Endodermal cell (in vitro differentiated cells): Measurements from ENCODE around the gene MOCS1. TPM values are rescaled to one million over a fixed set of nuclear protein-coding genes. Genes with fewer than 3 reads are reported as not detected.
A peak's percentile ranks its signal among the peaks of the same experiment; 100 is the strongest.

Source experiments
- DNase-seq: peaks from one replicate; pipeline ENCODE4 v3.0.0-alpha.2; 2017
- H3K27ac ChIP-seq: 2 replicates; pipeline ENCODE4 v1.5.1; 2013; ENCODE audit warnings: mild to moderate bottlenecking, low read depth, low read length, moderate library complexity
- H3K27me3 ChIP-seq: 2 replicates; pipeline ENCODE4 v1.6.1; 2013; ENCODE audit warnings: mild to moderate bottlenecking, low read length, moderate library complexity; ENCODE audit not compliant: insufficient read depth, control insufficient read depth, poor library complexity, severe bottlenecking
- H3K36me3 ChIP-seq: 2 replicates; pipeline ENCODE4 v1.7.0; 2013; ENCODE audit warnings: mild to moderate bottlenecking, low read length, moderate library complexity; ENCODE audit not compliant: control insufficient read depth, insufficient read depth
- H3K4me1 ChIP-seq: one replicate; pipeline ENCODE4 v1.7.0; 2013; ENCODE audit warnings: low read length; ENCODE audit not compliant: control insufficient read depth, insufficient read depth
- H3K4me3 ChIP-seq: 2 replicates; pipeline ENCODE4 v1.5.1; 2013; ENCODE audit warnings: mild to moderate bottlenecking, low read length, moderate library complexity
- H3K9ac ChIP-seq: 2 replicates; pipeline ENCODE4 v1.6.1; 2013; ENCODE audit warnings: mild to moderate bottlenecking, low read length, moderate library complexity; ENCODE audit not compliant: poor library complexity, severe bottlenecking; ENCODE audit errors: extremely low read depth
- H3K9me3 ChIP-seq: 2 replicates; pipeline ENCODE4 v1.6.1; 2013; ENCODE audit warnings: mild to moderate bottlenecking, low read length, moderate library complexity; ENCODE audit not compliant: control insufficient read depth
- H3K27ac Mint-ChIP-seq: 2 replicates; pipeline ENCODE4 v1.8.0; 2020; ENCODE audit warnings: mixed read lengths
- H3K27me3 Mint-ChIP-seq: 2 replicates; pipeline ENCODE4 v1.8.0; 2021; ENCODE audit warnings: mild to moderate bottlenecking, mixed read lengths; ENCODE audit not compliant: insufficient read depth
- H3K36me3 Mint-ChIP-seq: 2 replicates; pipeline ENCODE4 v1.8.0; 2020; ENCODE audit warnings: low read depth, mixed read lengths
- H3K4me1 Mint-ChIP-seq: 2 replicates; pipeline ENCODE4 v1.8.0; 2020; ENCODE audit warnings: mixed read lengths
- H3K4me3 Mint-ChIP-seq: 2 replicates; pipeline ENCODE4 v1.8.0; 2020; ENCODE audit warnings: mild to moderate bottlenecking, moderate library complexity, mixed read lengths
- H3K9me3 Mint-ChIP-seq: 2 replicates; pipeline ENCODE4 v1.8.0; 2020; ENCODE audit warnings: mild to moderate bottlenecking, mixed read lengths
- CTCF ChIP-seq: fragments of 200-600 bp; sonication (generic); conservative IDR thresholded peaks from 2 replicates; pipeline ENCODE4 v1.5.0; 2021; ENCODE audit warnings: antibody characterized with exemption, mild to moderate bottlenecking
- WGBS, 2 experiments: methylation state at CpG; one replicate each; pipeline versions ENCODE4 v1.1.5 to v1.1.7; 2013; ENCODE audit warnings: missing lambda C conversion rate in 2 of 2, mixed read lengths in 1 of 2; ENCODE audit not compliant: insufficient coverage in 1 of 2, insufficient read length in 1 of 2; 5-methylcytosine and 5-hydroxymethylcytosine counted together
- total RNA-seq, 2 donors: library from RNA; stranded (reverse); fragmentation: NEBNext Ultra II Directional in 1 of 2; extraction: Animal tissue kit (Norgen Biotek cat#: 25700) in 1 of 2; gene quantifications; 2 replicates in 1 of 2; 3 replicates in 1 of 2; pipeline ENCODE4 v1.2.1, GENCODE V29; 2021

The MOCS1 gene
- total RNA-seq, 2 donors from 2014 or later: 8.7 to 11.3 TPM

- H3K27ac Mint-ChIP-seq: no peak overlapping the region
- H3K27me3 ChIP-seq: no peaks in the 10 kb centered on the region
- 93 to 97% methylated on average over 7 of the region's 7 CpGs for WGBS, 2 experiments
- no peaks in the 10 kb centered on the region for H3K9me3 ChIP-seq
- no peaks in the 10 kb centered on the region for H3K27me3 Mint-ChIP-seq
- no peak for TF ChIP-seq CTCF
- H3K4me3 ChIP-seq: no peak overlapping the region
- no peak overlapping the region for H3K9ac ChIP-seq
- H3K4me1 ChIP-seq: peaks cover 7% of the 10 kb centered on the region
- H3K4me1 Mint-ChIP-seq: peaks cover 12% of the 10 kb centered on the region
- no peaks in the 10 kb centered on the region for H3K36me3 Mint-ChIP-seq
- no peaks in the 10 kb centered on the region for H3K9me3 Mint-ChIP-seq
- H3K27ac ChIP-seq: no peak overlapping the region
- no peaks in the 10 kb centered on the region for H3K36me3 ChIP-seq
- H3K4me3 Mint-ChIP-seq: no peak overlapping the region
- no peak for DNase-seq
These were observed 48.6 kb downstream of the MOCS1 start for GRCh38 chr6:39885691-39886090.

DNA sequence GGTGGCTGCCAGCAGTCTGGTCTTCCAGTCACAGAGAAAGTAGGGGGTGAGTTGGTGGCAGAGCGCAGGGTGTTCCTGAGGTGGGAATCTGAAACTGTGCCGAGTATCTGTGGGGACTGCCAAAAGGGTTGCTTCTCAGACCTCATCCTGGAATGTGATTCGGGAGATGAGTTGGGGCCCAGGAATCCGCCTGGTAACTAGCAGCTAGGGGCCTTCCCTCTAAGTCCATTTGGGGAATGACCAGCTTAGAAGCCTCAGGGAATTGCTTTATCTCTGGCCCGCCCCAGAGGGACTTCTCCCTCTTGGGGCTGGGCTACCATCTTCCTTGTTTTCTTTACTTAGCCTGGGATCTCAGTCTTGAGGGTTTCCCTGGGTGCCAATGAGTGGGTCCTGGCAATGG is 49.6 kb downstream of the MOCS1 start:
- no peaks in the 10 kb centered on the region for H3K9me3 Mint-ChIP-seq
- Histone ChIP-seq H3K9me3 (no peaks in the 10 kb centered on the region), H3K36me3 (no peaks in the 10 kb centered on the region), H3K27me3 (no peaks in the 10 kb centered on the region), H3K27ac (no peak overlapping the region), H3K4me1 (peaks cover 7% of the 10 kb centered on the region), H3K4me3 (no peak overlapping the region), H3K9ac (no peak overlapping the region)
- H3K27me3 Mint-ChIP-seq: no peaks in the 10 kb centered on the region
- H3K27ac Mint-ChIP-seq: no peak overlapping the region
- H3K36me3 Mint-ChIP-seq: no peaks in the 10 kb centered on the region
- no peak for DNase-seq
- peaks cover 12% of the 10 kb centered on the region for H3K4me1 Mint-ChIP-seq
- WGBS, 2 experiments: 85 to 92% methylated on average over 4 to 5 of the region's 5 CpGs
- H3K4me3 Mint-ChIP-seq: no peak overlapping the region
- no peak for TF ChIP-seq CTCF

GRCh38 chr6:39882531-39882899 is 51.7 kb downstream of the MOCS1 start:
- DNase-seq: no peak
- Mint-ChIP-seq H3K9me3 (no peaks in the 10 kb centered on the region), H3K36me3 (no peaks in the 10 kb centered on the region), H3K27ac (peak overlapping the region; percentile 10), H3K27me3 (no peaks in the 10 kb centered on the region), H3K4me3 (no peak overlapping the region), H3K4me1 (peaks cover 11% of the 10 kb centered on the region)
- Histone ChIP-seq H3K4me3 (no peak overlapping the region), H3K27me3 (no peaks in the 10 kb centered on the region), H3K36me3 (no peaks in the 10 kb centered on the region), H3K9ac (no peak overlapping the region), H3K9me3 (no peaks in the 10 kb centered on the region), H3K4me1 (peaks cover 7% of the 10 kb centered on the region), H3K27ac (no peak overlapping the region)
- WGBS, 2 experiments: 86 to 88% methylated on average over 2 to 8 of the region's 8 CpGs
- TF ChIP-seq CTCF: no peak
